Neural cell (in vitro differentiated cells): ENCODE data around the gene HECW1. TPM values are rescaled to one million over a fixed set of nuclear protein-coding genes. Genes with fewer than 3 reads are reported as not detected.

Experiments used
- H2AFZ ChIP-seq: fragments of 200-600, 300-800 bp; sonication (generic), shearing (Covaris generic); 2 replicates; pipeline ENCODE4 v1.6.0; 2014; ENCODE audit warnings: low read depth, mild to moderate bottlenecking, antibody characterized with exemption, low read length, moderate library complexity
- H3F3A ChIP-seq: fragments of 200-600 bp; shearing (Covaris generic); 2 replicates; pipeline ENCODE4 v1.6.1; 2016; ENCODE audit warnings: mild to moderate bottlenecking, moderate library complexity, mixed read lengths, antibody characterized with exemption, low read length; ENCODE audit not compliant: insufficient read depth, poor library complexity, severe bottlenecking
- H3K27ac ChIP-seq: fragments of 200-600, 300-800 bp; sonication (generic), shearing (Covaris generic); 2 replicates; pipeline ENCODE4 v1.5.1; 2014; ENCODE audit warnings: mild to moderate bottlenecking, low read length, moderate library complexity
- H3K27me3 ChIP-seq: fragments of 300-800, 200-600 bp; sonication (generic), shearing (Covaris generic); 2 replicates; pipeline ENCODE4 v1.6.0; 2014; ENCODE audit warnings: mild to moderate bottlenecking, low read depth, low read length, moderate library complexity; ENCODE audit not compliant: insufficient read depth
- H3K36me3 ChIP-seq: fragments of 300-800, 200-600 bp; sonication (generic), shearing (Covaris generic); 2 replicates; pipeline ENCODE4 v1.5.1; 2014; ENCODE audit warnings: mild to moderate bottlenecking, antibody characterized with exemption, low read length, moderate library complexity; ENCODE audit not compliant: insufficient read depth
- H3K4me2 ChIP-seq: fragments of 300-800, 200-600 bp; sonication (generic), shearing (Covaris generic); 2 replicates; pipeline ENCODE4 v1.6.0; 2014; ENCODE audit warnings: mild to moderate bottlenecking, low read length
- H3K4me3 ChIP-seq: fragments of 300-800, 200-600 bp; sonication (generic), shearing (Covaris generic); 2 replicates; pipeline ENCODE4 v1.5.1; 2014; ENCODE audit warnings: mild to moderate bottlenecking, low read length, moderate library complexity
- H3K79me2 ChIP-seq: fragments of 200-600 bp; shearing (Covaris generic); replicated peaks from 2 replicates; pipeline ENCODE4 v1.6.0; 2014; ENCODE audit warnings: mild to moderate bottlenecking, low read length, moderate library complexity; ENCODE audit not compliant: insufficient read depth
- H3K9ac ChIP-seq: fragments of 300-800, 200-600 bp; sonication (generic), shearing (Covaris generic); 2 replicates; pipeline ENCODE4 v1.6.1; 2016; ENCODE audit warnings: mild to moderate bottlenecking, low read length, mixed read lengths
- H3K9me2 ChIP-seq: fragments of 200-600 bp; shearing (Covaris generic); 2 replicates; pipeline ENCODE4 v1.6.1; 2016; ENCODE audit warnings: mild to moderate bottlenecking, low read length, mixed read lengths; ENCODE audit not compliant: insufficient read depth
- H3K9me3 ChIP-seq: fragments of 200-600, 300-800 bp; sonication (generic), shearing (Covaris generic); 2 replicates; pipeline ENCODE4 v1.6.1; 2016; ENCODE audit warnings: mild to moderate bottlenecking, mixed run types, low read length, moderate library complexity, mixed read lengths
- H4K20me1 ChIP-seq: fragments of 200-600 bp; shearing (Covaris generic); 2 replicates; pipeline ENCODE4 v1.6.1; 2016; ENCODE audit warnings: mild to moderate bottlenecking, mixed run types; ENCODE audit not compliant: insufficient read depth
- CTCF ChIP-seq: fragments of 450-650 bp; IDR thresholded peaks from 2 replicates; pipeline ENCODE4 v1.5.1; 2014; ENCODE audit warnings: antibody characterized with exemption, mild to moderate bottlenecking, moderate library complexity; ENCODE audit not compliant: poor library complexity, severe bottlenecking
- EP300 ChIP-seq: fragments of 450-650 bp; conservative IDR thresholded peaks from 2 replicates; pipeline ENCODE4 v1.6.1; 2014; ENCODE audit warnings: antibody characterized with exemption, mild to moderate bottlenecking, moderate library complexity; ENCODE audit not compliant: poor library complexity, severe bottlenecking
- EZH2 ChIP-seq: fragments of 200-600, 300-800 bp; shearing (Covaris generic), sonication (generic); IDR thresholded peaks from 2 replicates; pipeline ENCODE4 v1.6.1; 2014; ENCODE audit warnings: antibody characterized with exemption, low read length, borderline replicate concordance, mild to moderate bottlenecking; ENCODE audit not compliant: insufficient read depth, poor library complexity, severe bottlenecking
- MXI1 ChIP-seq: fragments of 450-650 bp; conservative IDR thresholded peaks from 2 replicates; pipeline ENCODE4 v1.6.1; 2014; ENCODE audit warnings: antibody characterized with exemption, mild to moderate bottlenecking; ENCODE audit not compliant: poor library complexity, severe bottlenecking
- POLR2AphosphoS5 ChIP-seq: IDR thresholded peaks from 2 replicates; pipeline ENCODE4 v1.6.1; 2012
- RAD21 ChIP-seq: fragments of 450-650 bp; conservative IDR thresholded peaks from 2 replicates; pipeline ENCODE4 v1.6.1; 2014; ENCODE audit warnings: antibody characterized with exemption, mild to moderate bottlenecking, moderate library complexity
- REST ChIP-seq: IDR thresholded peaks from 2 replicates; pipeline ENCODE4 v1.6.1; 2012; ENCODE audit warnings: borderline replicate concordance
- SMC3 ChIP-seq: fragments of 450-650 bp; conservative IDR thresholded peaks from 2 replicates; pipeline ENCODE4 v1.6.1; 2014; ENCODE audit warnings: antibody characterized with exemption, mild to moderate bottlenecking, moderate library complexity; ENCODE audit not compliant: poor library complexity
- TAF1 ChIP-seq: IDR thresholded peaks from 2 replicates; pipeline ENCODE4 v1.6.1; 2012; ENCODE audit warnings: low read depth
- polyA plus RNA-seq: library from polyadenylated mRNA; depleted of rRNA; stranded (reverse); fragments of >200 nt; gene quantifications from 2 replicates; pipeline ENCODE4 v1.2.3, GENCODE V29; 2014

Gene HECW1
- polyA plus RNA-seq, 1 donor from 2014 or later: 13.8 TPM

- TF ChIP-seq POLR2AphosphoS5: no peak
Observed at GRCh38 chr7:43602256-43602655, 489.8 kb downstream of the HECW1 start (continued).

- no peaks in the 10 kb centered on the region for H3K27me3 ChIP-seq
- TF ChIP-seq EZH2: no peak
- TF ChIP-seq POLR2AphosphoS5: no peak
- TF ChIP-seq CTCF: no peak
- TF ChIP-seq REST: no peak
- no peak for TF ChIP-seq SMC3
- TF ChIP-seq TAF1: no peak
- no peak for TF ChIP-seq EP300
- TF ChIP-seq MXI1: no peak
- TF ChIP-seq RAD21: no peak
- no peaks in the 10 kb centered on the region for H3K9me3 ChIP-seq
- no peak overlapping the region for H3K9ac ChIP-seq
- no peaks in the 10 kb centered on the region for H3F3A ChIP-seq
- H3K4me3 ChIP-seq: no peak overlapping the region
- H3K36me3 ChIP-seq: no peaks in the 10 kb centered on the region
- no peaks in the 10 kb centered on the region for H3K79me2 ChIP-seq
- H3K4me2 ChIP-seq: no peak overlapping the region
- no peak overlapping the region for H2AFZ ChIP-seq
- no peaks in the 10 kb centered on the region for H3K9me2 ChIP-seq
- H3K27ac ChIP-seq: no peak overlapping the region
- no peaks in the 10 kb centered on the region for H4K20me1 ChIP-seq
Observed at GRCh38 chr7:43604251-43604650, 491.8 kb downstream of the HECW1 start.

GRCh38 chr7:43609097-43609496 lies 496.6 kb downstream of the HECW1 start:
- Histone ChIP-seq H3K9me2 (no peaks in the 10 kb centered on the region), H3K36me3 (no peaks in the 10 kb centered on the region), H4K20me1 (no peaks in the 10 kb centered on the region), H3K4me3 (no peak overlapping the region), H2AFZ (no peak overlapping the region), H3K9me3 (no peaks in the 10 kb centered on the region), H3K27me3 (no peaks in the 10 kb centered on the region), H3K9ac (no peak overlapping the region), H3F3A (no peaks in the 10 kb centered on the region), H3K27ac (no peak overlapping the region), H3K4me2 (no peak overlapping the region), H3K79me2 (no peaks in the 10 kb centered on the region)
- TF ChIP-seq EZH2 (no peak), REST (no peak), POLR2AphosphoS5 (no peak)
